Measurements from ENCODE around the gene GASK1B.

The GASK1B gene

DNA sequence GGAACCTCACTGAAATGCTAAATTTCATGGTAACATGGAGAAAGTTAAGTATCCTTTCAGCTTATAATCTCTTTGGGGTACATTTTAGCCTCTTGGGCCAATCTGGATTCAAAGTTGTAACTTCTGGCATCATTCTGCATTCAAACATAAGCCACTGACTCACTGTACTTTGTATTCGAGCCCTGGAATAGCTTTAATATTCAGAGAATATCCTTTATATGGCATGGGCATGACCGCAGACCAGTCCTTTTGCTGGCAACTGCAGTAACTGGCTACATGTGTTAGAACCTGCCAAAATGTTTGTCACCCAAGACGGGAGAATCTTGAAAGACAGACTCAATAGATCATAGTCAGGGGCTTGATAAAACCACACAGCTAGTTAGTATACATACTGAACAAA lies 3.3 kb downstream of the GASK1B start:
- H3K4me2 ChIP-seq (ENCODE audit: low read length): no peak overlapping the region
- peaks cover 8% of the 10 kb centered on the region; the same call in 1 of the 2 replicates for H3K4me1 ChIP-seq (ENCODE audit: low read length)
- H4K20me1 ChIP-seq (ENCODE audit: insufficient read depth, low read length): no peaks in the 10 kb centered on the region
- H3K36me3 ChIP-seq (replicated peaks; ENCODE audit: low read depth, low read length): no peaks in the 10 kb centered on the region
- H3K27me3 ChIP-seq (ENCODE audit: low read depth, low read length): no peaks in the 10 kb centered on the region
- no peak overlapping the region for H2AFZ ChIP-seq (ENCODE audit: low read depth, low read length)
- no peak for TF ChIP-seq CTCF (IDR thresholded peaks at IDR 0.05; ENCODE audit: low read depth, low read length)
- no peak for TF ChIP-seq EZH2phosphoT487 (IDR thresholded peaks at IDR 0.05; ENCODE audit: low read depth)
- no peak overlapping the region for H3K4me3 ChIP-seq (ENCODE audit: low read length)
- H3K27ac ChIP-seq (ENCODE audit: low read length): no peak overlapping the region
- no peaks in the 10 kb centered on the region for H3K9me3 ChIP-seq (ENCODE audit: insufficient read depth, low read length)
- no peak overlapping the region for H3K9ac ChIP-seq (ENCODE audit: low read length)
- no peaks in the 10 kb centered on the region for H3K79me2 ChIP-seq (ENCODE audit: low read length)

DNA sequence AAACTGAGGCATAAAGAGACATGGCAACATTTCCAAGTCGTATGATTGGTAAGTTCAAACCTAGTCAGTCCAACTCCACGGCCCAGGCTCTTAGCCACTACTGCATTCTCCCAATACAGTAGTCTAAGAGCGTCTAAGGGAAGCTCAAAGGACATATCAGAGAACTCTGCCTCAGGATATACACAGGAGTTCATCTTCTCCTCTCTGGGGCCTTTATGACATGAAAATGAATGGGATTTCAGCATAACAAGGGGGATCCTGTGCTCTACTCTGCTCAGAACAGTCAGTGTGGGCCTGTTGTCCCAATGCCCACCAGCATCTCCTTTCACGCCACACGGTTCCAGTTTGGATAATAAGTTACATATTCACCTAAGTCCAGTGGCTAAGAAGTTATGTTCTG lies 4.2 kb downstream of the GASK1B start:
- H3K9me3 ChIP-seq (ENCODE audit: insufficient read depth, low read length): no peaks in the 10 kb centered on the region
- no peaks in the 10 kb centered on the region for H3K27me3 ChIP-seq (ENCODE audit: low read depth, low read length)
- no peak overlapping the region for H2AFZ ChIP-seq (ENCODE audit: low read depth, low read length)
- no peaks in the 10 kb centered on the region for H3K79me2 ChIP-seq (ENCODE audit: low read length)
- no peaks in the 10 kb centered on the region for H3K36me3 ChIP-seq (replicated peaks; ENCODE audit: low read depth, low read length)
- H3K4me2 ChIP-seq (ENCODE audit: low read length): no peak overlapping the region
- TF ChIP-seq CTCF (IDR thresholded peaks at IDR 0.05; ENCODE audit: low read depth, low read length) (no peak), EZH2phosphoT487 (IDR thresholded peaks at IDR 0.05; ENCODE audit: low read depth) (no peak)
- H4K20me1 ChIP-seq (ENCODE audit: insufficient read depth, low read length): no peaks in the 10 kb centered on the region
- peaks cover 8% of the 10 kb centered on the region; the same call in 1 of the 2 replicates for H3K4me1 ChIP-seq (ENCODE audit: low read length)
- H3K4me3 ChIP-seq (ENCODE audit: low read length): no peak overlapping the region
- H3K27ac ChIP-seq (ENCODE audit: low read length): no peak overlapping the region
- H3K9ac ChIP-seq (ENCODE audit: low read length): no peak overlapping the region

DNA sequence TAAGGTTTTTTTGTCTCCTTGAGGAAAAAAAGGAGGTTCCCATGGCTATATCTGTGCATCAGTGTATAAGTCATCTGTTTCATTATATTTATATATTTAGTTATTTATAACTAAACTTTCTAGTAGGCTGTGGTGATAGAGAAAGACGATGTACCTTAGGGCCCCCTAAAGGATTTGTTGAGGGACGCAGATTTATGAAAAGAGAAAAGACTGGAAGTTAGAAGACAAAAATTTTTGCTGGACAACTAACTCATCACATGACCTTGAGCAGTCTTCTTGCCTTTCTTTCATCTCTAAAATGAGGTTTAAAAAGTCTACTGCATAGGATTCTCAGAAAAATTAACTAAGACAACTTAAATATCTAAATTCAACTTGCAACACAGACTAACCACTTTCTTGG lies 6.1 kb downstream of the GASK1B start:
- no peak for TF ChIP-seq CTCF (IDR thresholded peaks at IDR 0.05; ENCODE audit: low read depth, low read length)
- no peak for TF ChIP-seq EZH2phosphoT487 (IDR thresholded peaks at IDR 0.05; ENCODE audit: low read depth)
- no peak overlapping the region for H3K27ac ChIP-seq (ENCODE audit: low read length)
- no peak overlapping the region for H3K4me2 ChIP-seq (ENCODE audit: low read length)
- no peaks in the 10 kb centered on the region for H3K9me3 ChIP-seq (ENCODE audit: insufficient read depth, low read length)
- H3K79me2 ChIP-seq (ENCODE audit: low read length): no peaks in the 10 kb centered on the region
- H3K36me3 ChIP-seq (replicated peaks; ENCODE audit: low read depth, low read length): no peaks in the 10 kb centered on the region
- H3K4me1 ChIP-seq (ENCODE audit: low read length): no peaks in the 10 kb centered on the region
- H4K20me1 ChIP-seq (ENCODE audit: insufficient read depth, low read length): no peaks in the 10 kb centered on the region
- H3K4me3 ChIP-seq (ENCODE audit: low read length): no peak overlapping the region
- H2AFZ ChIP-seq (ENCODE audit: low read depth, low read length): no peak overlapping the region
- H3K27me3 ChIP-seq (ENCODE audit: low read depth, low read length): no peaks in the 10 kb centered on the region
- no peak overlapping the region for H3K9ac ChIP-seq (ENCODE audit: low read length)

GRCh38 chr4:158164768-158165213 lies 8.0 kb downstream of the GASK1B start:
- Histone ChIP-seq H3K4me1 (ENCODE audit: low read length) (no peaks in the 10 kb centered on the region), H2AFZ (ENCODE audit: low read depth, low read length) (peak overlapping the region; percentile 41; the same call in 1 of the 2 replicates), H3K9ac (ENCODE audit: low read length) (no peak overlapping the region), H3K27me3 (ENCODE audit: low read depth, low read length) (no peaks in the 10 kb centered on the region), H3K79me2 (ENCODE audit: low read length) (no peaks in the 10 kb centered on the region), H3K9me3 (ENCODE audit: insufficient read depth, low read length) (no peaks in the 10 kb centered on the region), H3K36me3 (replicated peaks; ENCODE audit: low read depth, low read length) (no peaks in the 10 kb centered on the region), H4K20me1 (ENCODE audit: insufficient read depth, low read length) (no peaks in the 10 kb centered on the region), H3K27ac (ENCODE audit: low read length) (no peak overlapping the region), H3K4me3 (ENCODE audit: low read length) (no peak overlapping the region), H3K4me2 (ENCODE audit: low read length) (no peak overlapping the region)
- no peak for TF ChIP-seq EZH2phosphoT487 (IDR thresholded peaks at IDR 0.05; ENCODE audit: low read depth)
- TF ChIP-seq CTCF (IDR thresholded peaks at IDR 0.05; ENCODE audit: low read depth, low read length): no peak
